Stimulated activated CD8-positive, alpha-beta memory T cell treated with anti-CD3 and anti-CD28 coated beads, Interleukin-4, amount 100 ng/mL, for 4 hours (primary cell): ENCODE data around the gene IBA57.

Experiments used
- DNase-seq, 2 donors: peaks; one replicate each; pipeline ENCODE4 v3.0.0-alpha.2; 2020; ENCODE audit warnings: low read depth in 2 of 2, low spot score in 1 of 2

IBA57 gene

DNA sequence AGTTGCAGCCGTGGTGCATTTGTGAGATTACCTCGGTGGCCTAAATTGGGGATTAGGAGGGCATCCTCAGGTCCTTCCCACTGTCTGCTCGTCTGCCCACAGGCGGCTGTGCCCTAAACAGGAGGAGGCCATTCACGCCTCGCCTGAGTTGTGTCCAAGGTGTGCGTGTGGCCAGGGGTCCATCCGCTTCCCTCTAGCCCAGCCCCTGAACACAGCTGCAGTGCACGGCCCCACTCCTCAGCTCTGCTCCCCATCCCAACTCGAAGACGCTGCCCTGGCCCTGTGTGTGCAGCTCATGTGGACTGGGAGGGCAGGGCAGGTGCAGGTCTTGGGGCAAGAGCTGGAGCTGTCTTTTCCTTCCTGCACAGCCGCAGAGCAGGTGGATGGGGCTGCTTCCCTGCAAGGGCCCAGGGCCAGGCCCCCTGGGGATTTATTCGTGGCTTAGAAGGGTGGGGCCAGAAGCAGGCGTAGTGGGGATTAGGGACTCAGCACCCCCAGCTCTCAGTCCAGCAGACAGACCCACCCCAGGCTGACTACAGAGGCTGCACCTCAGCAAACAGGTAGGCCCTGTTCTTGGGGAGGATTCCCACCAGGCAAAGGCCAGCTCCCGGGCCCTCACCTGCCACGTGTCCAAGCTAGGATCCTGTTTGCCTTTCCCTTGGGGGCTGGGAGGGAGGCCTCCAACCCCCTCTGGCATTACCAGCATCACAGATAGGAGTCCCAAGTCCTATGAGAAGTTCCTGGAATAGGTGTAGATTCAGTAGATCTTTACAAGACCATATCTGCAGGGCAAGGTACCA lies 21.2 kb upstream of the IBA57 start:
- DNase-seq: no peak

DNA sequence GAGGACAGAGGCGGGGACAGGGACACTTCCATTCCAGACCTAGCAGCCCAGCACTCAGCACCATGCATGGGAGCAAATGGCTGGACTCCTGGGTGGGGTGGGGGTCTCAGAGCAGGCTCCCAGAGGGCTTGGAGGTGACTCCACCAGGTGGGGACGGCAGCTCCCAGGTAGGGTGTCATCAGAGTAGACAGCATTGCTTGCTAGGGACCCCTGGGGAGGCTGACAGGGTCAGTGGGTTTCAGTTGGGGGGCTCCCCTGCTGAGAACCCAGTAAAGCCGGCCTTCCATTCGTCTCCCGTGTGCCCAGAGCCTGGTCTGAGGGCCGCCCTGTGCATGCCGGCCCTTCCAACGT lies 20.6 kb upstream of the IBA57 start:
- no peak for DNase-seq

DNA sequence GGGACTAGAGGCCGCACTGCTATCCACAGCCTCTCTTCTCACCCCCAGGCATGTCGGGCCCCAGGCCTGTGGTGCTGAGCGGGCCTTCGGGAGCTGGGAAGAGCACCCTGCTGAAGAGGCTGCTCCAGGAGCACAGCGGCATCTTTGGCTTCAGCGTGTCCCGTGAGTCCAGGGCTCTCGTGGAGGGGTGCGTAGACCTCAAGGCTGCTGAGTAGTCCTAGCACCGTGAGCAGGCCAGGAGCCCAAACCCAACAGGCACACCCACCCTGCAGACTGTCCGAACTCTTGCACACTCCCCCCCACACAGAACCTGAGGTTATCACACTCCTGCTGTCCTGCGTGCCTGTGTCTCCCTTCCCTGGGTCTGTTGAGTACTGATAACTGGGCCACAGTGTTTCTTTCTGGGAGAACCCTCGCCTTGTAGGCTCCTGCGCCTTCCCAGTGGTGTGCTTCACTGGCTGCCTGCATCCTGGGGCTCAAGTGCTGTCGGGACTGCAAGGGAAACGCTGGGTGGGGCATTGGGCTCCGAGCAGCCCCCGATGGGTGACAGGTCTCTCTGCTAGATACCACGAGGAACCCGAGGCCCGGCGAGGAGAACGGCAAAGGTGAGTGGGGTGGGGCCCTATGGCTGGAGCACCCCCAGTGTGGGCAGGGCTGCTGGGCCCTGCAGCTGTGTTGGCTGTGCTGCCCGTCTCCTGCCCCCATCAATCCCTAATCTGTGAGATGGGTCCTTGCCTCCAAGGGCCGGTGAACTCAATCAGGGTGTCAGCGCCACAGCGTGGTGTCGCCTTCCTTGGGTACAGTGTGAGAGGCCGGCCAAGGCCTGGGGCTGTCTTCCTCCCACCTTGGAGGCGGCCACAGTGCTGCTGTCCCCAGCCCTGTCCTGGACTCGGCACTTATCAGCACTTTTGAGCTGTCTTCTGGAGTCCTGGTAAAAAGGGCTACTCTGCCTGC lies 19.9 kb upstream of the IBA57 start:
- DNase-seq: no peak

DNA sequence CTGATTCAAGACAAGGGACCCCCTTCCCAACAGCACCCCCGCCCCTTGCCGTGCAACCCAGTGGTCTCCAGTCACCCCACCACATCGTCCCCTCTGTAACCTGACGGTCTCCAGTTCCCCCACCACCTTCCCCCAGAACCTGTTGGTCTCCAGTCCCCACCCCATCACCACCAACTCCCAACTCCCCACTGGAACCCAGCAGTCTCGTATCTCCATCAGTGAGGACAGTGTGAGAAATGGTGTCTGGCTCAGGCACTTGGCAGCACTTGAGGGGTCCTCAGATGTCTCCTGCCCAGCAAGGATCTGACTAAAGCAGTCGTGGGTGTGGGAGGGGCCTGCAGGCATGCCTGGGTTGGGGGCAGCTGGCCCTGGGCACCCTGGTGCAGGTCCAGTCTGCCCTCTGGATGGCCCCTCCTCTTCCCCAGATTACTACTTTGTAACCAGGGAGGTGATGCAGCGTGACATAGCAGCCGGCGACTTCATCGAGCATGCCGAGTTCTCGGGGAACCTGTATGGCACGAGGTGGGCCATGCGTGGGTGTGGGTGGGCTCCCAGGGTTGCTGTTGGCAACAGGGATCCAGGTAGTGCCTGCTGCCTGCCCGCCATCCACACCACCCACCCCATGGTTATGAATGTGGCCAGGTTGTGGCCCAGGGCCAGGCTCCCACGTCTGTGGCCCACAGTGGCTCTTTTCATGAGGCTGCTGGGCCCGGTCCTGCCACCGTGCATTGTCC lies 19.0 kb upstream of the IBA57 start:
- no peak for DNase-seq

DNA sequence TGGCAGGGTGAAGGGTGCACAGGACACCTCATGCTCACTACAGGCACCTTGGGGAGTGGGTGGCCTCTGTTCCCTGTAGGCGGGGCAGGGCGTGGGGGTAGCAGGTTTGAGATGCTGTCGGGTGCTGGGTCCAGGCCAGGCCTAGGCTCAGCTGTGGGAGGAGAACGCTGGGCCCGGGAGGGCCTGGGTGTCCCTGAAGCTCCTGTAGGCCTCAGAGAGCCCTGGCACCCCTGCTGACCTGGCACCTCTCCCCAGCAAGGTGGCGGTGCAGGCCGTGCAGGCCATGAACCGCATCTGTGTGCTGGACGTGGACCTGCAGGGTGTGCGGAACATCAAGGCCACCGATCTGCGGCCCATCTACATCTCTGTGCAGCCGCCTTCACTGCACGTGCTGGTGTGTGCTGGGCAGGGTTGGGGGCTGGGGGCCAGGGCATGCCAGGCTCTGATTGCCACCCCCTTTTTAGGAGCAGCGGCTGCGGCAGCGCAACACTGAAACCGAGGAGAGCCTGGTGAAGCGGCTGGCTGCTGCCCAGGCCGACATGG lies 18.4 kb upstream of the IBA57 start:
- no peak for DNase-seq

DNA sequence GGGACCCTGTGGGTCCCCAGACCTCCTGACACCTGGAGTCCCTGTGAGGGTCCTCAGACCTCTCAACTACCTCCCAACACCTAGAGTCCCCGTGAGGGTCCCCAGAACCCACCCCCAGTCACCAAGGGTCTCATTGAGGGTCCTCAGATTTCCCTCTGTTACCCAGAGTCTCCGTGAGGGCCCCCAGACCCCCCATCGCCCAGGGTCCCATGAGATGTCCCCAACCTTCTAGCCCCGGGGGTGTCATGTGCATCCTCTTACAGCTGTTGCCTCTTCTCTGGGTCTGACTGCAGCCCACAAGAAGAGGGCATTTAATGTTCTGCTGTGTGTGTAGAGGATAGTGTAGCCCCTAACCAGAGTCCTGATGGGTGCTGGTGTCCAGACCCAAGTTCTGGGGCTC lies 17.8 kb upstream of the IBA57 start:
- no peak for DNase-seq

DNA sequence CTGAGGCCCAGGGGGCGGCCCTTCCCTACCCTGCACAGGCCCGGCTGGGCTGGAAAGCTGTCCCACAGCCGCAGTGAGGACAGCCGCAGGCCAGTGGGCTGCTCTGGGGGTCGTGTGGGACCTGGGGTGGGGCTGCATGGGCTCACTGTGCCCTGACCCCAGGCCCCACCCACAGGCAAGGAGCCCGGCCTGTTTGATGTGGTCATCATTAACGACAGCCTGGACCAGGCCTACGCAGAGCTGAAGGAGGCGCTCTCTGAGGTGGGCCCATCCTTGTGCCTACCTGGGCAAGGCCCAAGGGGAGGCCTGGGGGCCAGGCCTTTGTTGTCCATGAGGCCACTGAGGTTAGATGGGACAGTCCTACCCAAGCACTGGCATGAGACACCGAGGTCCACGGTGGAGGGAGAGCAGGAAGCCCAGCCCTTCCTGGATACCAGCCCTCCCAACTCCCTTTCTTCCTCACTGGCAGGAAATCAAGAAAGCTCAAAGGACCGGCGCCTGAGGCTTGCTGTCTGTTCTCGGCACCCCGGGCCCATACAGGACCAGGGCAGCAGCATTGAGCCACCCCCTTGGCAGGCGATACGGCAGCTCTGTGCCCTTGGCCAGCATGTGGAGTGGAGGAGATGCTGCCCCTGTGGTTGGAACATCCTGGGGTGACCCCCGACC lies 17.3 kb upstream of the IBA57 start:
- no peak for DNase-seq

DNA sequence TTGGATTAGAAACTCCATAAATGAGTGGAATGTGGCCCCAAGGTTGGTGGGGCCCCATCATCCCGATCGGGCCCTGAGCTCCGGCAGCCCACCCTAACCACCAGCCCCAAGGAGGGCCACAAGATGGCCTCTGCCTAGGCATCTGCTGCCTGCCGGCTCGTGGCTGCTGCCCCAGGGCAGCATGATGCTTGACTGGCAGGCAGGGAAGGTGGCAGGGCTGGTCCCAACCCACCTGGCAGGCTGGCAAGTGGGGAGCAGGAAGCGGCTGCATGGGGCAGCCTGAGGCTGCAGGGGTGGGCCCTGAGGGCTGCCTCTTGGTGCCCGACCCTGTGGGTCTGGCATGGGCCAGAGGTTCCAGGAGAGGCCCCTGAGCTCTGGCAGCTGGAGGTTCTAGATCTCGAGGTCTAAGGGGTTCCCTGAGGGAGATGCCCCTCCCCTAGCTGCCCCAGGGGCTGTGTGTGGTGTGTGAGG lies 16.6 kb upstream of the IBA57 start:
- no peak for DNase-seq

DNA sequence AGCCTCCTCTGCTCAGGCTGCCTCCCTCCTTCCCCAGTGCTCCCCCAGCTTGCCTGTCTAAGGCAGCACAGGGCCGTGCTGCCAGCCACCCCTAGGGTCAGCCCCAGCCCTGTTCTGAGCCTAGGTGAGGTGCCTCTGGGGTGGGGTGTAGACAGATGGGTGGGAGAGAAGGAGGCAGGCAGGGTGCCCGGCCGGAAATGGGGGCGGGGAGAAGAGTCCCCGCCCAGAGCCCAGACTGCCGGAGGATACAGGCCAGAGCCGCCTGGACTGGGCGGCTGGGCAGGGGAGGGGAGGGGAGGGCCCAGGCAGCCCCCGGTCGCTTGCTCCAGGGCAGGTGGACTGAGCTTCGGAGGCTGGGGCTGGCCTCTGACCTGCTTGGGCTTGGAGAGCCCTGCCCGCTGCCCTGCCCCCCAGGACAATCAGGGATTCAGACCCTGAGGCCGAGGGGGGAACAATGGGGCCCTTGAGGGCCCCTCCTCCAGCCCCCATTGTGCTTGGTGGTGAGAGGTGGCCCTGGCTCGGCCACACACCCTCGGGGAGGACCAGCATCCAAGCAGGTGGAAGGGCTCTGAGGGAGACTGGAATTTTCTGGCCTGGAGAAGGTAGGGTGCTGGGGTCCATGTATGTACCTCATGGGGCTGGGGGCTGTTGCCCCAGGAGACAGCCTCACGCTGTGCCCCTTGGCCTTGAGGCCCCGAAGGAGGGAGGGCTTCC lies 16.0 kb upstream of the IBA57 start, which contains the start of gene GJC2:
Gene GJC2, plus strand, starts transcription at position 525 of the 714 bp plus-strand sequence. CDS start 7,829 bp downstream, outside the sequence.
- no peak for DNase-seq

DNA sequence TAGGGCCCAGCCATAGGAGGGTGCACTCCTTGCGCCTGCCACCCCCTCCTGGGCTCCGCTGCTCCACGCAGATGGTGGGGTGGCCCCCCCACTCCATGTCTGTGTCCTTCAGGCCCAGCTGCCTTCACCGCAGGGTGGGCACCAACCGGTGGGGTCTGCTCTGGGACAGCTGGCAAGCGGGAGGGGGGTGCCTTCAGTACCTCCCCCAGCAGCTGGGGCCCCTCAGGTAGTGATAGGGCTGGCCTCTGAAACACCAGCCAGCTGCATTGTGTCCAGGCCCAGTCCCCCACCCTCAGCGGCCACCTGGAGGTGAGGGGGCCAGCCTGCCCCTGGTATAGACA lies 15.5 kb upstream of the IBA57 start:
- DNase-seq: no peak

DNA sequence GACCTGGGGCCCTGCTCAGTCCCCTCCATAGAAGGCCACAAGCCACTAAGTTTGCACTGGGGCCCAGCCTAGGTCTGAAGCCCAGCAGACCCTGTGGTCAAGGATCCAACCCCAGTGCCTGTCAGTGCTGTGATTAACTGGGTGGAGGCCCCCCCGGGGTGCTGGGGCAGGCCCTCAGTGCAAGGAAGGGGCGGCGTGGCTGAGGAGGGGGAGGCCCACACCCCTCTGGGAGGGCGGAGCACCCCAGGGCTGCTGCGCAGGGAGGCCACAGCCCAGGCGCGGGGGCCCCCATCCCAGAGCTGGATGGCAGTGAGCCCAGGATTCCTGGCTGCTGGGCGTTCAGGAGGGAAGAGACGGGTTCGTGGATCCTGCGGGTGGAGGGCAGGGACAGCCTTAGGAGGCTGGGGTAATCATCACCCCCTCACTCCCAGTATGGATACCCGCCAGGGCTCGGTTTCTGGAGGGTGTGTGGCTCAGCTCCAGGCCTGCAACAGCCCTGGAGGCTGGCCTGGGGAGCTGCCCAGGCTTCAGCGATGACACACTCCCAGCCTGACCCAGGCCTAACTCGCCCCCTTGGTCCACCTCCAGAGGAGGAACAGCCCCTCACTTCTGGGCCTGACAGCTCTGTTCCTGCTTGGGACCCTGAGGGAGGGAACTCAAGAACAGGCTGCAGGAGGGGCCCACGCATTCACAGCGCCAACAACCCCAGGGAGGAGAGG lies 15.0 kb upstream of the IBA57 start:
- DNase-seq: no peak

DNA sequence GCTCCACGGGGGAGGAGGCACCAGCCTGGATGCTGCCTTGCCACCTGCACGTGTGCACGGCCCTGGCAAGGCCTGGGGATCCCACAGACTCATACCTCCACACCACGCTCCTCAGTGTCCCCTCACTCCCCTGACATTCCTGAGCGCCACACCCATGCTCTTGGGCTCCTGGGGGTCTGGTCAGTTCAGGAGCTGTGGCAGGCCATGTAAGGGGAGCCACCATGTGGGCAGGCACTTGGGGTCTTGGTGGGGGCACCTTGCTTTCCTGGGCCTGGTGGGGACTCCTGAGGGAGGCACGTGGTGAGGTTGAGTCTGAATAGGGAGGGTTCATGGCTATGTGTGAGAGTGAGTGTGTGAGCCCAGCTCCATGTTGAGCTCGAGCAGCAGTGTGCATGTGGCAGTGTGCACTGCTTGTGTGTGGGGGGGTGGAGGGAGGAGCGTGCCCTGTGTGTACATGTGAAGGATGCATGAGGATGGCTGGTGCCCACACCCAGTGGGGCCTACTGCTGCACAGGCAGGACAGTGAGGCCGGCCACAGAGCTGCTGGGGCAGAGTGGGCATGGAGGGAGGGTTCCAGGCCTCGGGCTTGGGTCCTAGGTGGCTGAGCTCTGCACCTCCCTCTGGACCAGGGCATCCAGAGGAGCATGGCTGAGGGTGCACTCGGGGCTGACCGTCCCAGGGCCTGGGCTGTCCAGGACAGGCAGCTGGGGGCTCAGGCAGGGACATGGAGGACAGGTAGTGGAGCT lies 14.3 kb upstream of the IBA57 start:
- DNase-seq: no peak

DNA sequence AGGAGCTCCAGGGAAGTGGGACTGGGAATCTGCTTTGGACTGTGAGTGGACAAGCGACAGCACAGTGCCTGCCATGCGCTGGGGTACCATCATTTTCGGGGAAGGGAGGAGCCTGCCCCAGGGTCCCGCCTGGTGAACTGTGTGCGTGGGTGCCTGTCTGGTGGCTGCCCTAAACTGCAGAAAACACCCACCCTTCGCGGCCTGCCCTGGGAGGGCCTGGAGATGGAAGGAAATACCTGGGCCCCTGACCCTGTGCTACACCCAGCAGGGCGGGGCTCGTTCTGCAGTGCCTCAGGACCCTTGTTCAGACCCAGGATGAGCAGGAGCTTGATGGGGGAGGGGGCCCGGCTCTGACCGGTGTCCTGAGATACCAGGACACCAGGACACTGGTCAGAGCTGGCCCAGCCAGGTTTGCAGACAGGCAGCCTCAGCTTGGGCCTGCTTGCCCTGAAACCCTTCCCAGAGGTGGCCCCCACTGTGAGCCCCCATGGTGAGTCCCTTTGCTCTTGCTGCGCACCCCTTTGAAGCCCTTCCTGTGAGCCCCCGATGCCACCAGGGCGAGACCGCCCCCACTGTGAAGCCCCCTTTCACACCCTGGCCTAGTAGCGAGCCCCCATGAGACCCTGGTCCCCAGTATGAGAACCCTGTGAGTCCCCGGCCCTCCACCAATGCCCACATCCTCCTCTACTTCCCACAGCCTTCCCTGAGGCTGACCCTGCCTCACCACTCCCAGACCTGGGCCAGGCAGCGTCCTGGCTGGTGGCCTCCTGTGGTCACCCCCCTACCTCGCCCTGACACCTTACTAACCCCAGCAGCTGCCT lies 13.3 kb upstream of the IBA57 start:
- no peak for DNase-seq

DNA sequence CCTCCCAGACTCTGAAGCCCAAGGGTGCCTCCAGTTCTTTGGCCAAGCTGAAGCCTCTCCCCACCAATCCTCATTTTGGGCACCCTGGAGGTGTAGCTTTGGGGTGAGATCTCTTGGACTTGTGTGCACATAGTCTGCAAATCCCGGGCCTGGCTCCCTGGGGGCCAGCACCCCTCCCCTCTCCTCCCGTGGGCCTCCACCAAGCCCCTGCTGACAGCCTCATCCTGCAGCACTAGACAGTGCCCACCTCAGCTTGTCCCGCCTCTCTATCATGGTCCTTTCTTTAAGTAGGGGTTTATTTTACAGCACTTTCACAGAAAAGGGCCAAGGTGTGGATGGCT lies 12.7 kb upstream of the IBA57 start:
- no peak for DNase-seq

DNA sequence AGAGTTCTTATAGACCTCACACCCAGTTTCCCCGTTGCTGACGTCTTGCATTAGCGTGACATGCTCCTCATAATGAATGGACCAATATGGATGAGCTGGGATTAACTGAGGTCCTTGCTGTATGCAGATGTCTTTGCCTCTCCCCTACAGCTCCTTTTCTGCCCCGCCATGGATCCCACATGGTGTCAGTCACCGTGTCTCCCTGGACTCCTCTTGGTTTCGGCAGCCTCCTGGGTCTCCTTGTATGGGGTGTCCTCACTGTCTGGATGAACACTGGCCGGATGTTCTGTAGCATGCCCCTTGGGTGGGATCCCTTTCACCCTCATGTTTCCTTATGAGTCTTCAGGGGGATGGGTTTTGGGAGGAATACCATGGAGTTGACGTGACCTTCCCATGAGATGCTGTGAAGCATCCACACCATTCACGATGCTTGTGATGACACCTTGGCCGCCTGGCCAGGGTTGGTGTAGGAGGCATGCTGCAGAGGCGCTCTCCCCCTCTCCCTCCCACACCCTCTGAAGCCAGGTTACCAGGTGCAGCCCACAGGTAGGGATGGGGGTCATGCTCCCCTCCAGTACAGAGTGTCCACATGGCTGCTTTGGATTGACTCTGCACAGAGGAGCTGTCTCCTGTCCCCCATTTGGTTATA lies 11.5 kb upstream of the IBA57 start:
- no peak for DNase-seq

DNA sequence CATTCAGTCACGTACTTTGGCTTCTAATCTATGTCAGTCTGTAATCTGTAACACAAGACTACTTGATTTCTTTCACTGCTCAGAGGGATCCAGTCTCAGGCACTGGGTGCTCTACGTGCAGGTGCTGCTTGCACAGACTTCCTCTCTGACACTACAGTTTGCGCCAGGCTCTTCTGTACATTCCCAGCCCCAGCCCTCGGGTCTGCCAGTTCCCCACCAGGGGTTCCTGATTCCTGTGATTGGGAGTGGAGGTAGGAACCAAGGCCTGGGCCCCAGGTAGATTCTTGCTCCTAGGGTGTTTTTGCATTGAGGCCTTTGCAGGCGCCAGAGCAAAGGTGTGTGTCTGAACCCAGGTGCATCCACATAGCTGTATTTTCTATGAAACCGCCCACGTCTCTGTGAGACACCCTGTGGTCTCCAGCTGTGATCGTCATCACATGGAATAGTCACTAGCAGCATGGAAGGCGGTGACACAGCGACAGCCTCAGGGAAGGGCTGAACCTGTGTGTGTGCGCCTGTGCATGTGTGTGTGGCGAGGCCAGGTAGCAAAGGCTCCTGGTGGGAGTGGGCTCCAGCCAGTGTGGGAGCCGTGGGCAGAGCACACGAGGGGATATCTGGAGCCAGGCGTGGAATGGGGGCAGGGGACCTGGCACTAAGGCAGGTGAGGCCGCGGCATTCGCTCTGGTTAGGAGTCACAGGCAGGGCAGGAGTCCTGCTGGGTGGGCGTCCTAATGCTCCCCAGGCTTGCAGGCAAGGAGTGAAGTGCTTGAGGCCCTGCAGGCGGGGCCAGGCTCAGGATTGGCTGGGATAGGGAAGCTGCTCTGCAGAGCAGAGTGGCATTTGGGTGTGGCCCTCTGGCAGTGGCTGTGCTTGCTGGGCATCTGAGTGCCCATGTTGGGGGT lies 10.7 kb upstream of the IBA57 start:
- peak in 1 of 2 donors; percentile 30 for DNase-seq
